Measurements from ENCODE around the gene CLIP3. TPM values are rescaled to one million over a fixed set of nuclear protein-coding genes. Genes with fewer than 3 reads are reported as not detected.

Gene CLIP3
- total RNA-seq, 1 experiment from 2014 or later: 9.2 TPM

GRCh38 chr19:36026091-36026876 is 6.4 kb downstream of the CLIP3 start:
- no peak for TF ChIP-seq EZH2 (IDR thresholded peaks at IDR 0.05; ENCODE audit: borderline replicate concordance, low read depth, low read length, poor library complexity, severe bottlenecking)
- TF ChIP-seq CTCF (conservative IDR thresholded peaks at IDR 0.05; ENCODE audit: low read depth, low read length): no peak
- POLR2A ChIA-PET (ENCODE audit: low non-redundant PET): interaction anchor here (0.6 kb wide), 1 partner anchor 59 kb away, joined by 15 read pairs; no protein-coding TSS in a partner anchor
- DNase-seq (ENCODE audit: low spot score): no peak
- Histone ChIP-seq H3K4me3 (ENCODE audit: low read depth, low read length, poor library complexity, severe bottlenecking) (no peak overlapping the region), H3K4me1 (ENCODE audit: insufficient read depth, low read length, poor library complexity, severe bottlenecking) (no peaks in the 10 kb centered on the region), H3K9me3 (ENCODE audit: low read depth, low read length, poor library complexity, severe bottlenecking) (no peaks in the 10 kb centered on the region), H3K27me3 (replicated peaks; ENCODE audit: insufficient read depth, low read depth, low read length, poor library complexity) (no peaks in the 10 kb centered on the region), H3K27ac (ENCODE audit: low read depth, low read length, poor library complexity, severe bottlenecking) (no peak overlapping the region), H3K36me3 (ENCODE audit: insufficient read depth, low read length, poor library complexity, severe bottlenecking) (peaks cover 6% of the 10 kb centered on the region)
- no TSS peak for BruUV-seq (replicated peaks)
- intact Hi-C loops (cut with micrococcal nuclease; ENCODE audit: unreplicated experiment): no loop called here
- CTCF ChIA-PET: no interaction called here

- BruUV-seq (replicated peaks): no TSS peak
- H3K27me3 ChIP-seq (replicated peaks; ENCODE audit: insufficient read depth, low read depth, low read length, poor library complexity): no peaks in the 10 kb centered on the region
- no peak overlapping the region for H3K4me3 ChIP-seq (ENCODE audit: low read depth, low read length, poor library complexity, severe bottlenecking)
- no peaks in the 10 kb centered on the region for H3K4me1 ChIP-seq (ENCODE audit: insufficient read depth, low read length, poor library complexity, severe bottlenecking)
- POLR2A ChIA-PET (ENCODE audit: low non-redundant PET): no interaction called here
- no peak overlapping the region for H3K27ac ChIP-seq (ENCODE audit: low read depth, low read length, poor library complexity, severe bottlenecking)
- intact Hi-C loops (cut with micrococcal nuclease; ENCODE audit: unreplicated experiment): no loop called here
- no peak for DNase-seq (ENCODE audit: low spot score)
- TF ChIP-seq CTCF (conservative IDR thresholded peaks at IDR 0.05; ENCODE audit: low read depth, low read length): no peak
- no peak for TF ChIP-seq EZH2 (IDR thresholded peaks at IDR 0.05; ENCODE audit: borderline replicate concordance, low read depth, low read length, poor library complexity, severe bottlenecking)
- no peaks in the 10 kb centered on the region for H3K9me3 ChIP-seq (ENCODE audit: low read depth, low read length, poor library complexity, severe bottlenecking)
- CTCF ChIA-PET: no interaction called here
- peaks cover 6% of the 10 kb centered on the region for H3K36me3 ChIP-seq (ENCODE audit: insufficient read depth, low read length, poor library complexity, severe bottlenecking)
Measured at GRCh38 chr19:36025541-36025940, 7.1 kb downstream of the CLIP3 start.

- BruUV-seq (replicated peaks): no TSS peak
- no peak for TF ChIP-seq CTCF (conservative IDR thresholded peaks at IDR 0.05; ENCODE audit: low read depth, low read length)
- TF ChIP-seq EZH2 (IDR thresholded peaks at IDR 0.05; ENCODE audit: borderline replicate concordance, low read depth, low read length, poor library complexity, severe bottlenecking): no peak
- POLR2A ChIA-PET (ENCODE audit: low non-redundant PET): no interaction called here
- no peaks in the 10 kb centered on the region for H3K9me3 ChIP-seq (ENCODE audit: low read depth, low read length, poor library complexity, severe bottlenecking)
- H3K27me3 ChIP-seq (replicated peaks; ENCODE audit: insufficient read depth, low read depth, low read length, poor library complexity): no peaks in the 10 kb centered on the region
- CTCF ChIA-PET: no interaction called here
- H3K36me3 ChIP-seq (ENCODE audit: insufficient read depth, low read length, poor library complexity, severe bottlenecking): peaks cover 6% of the 10 kb centered on the region
- no peak for DNase-seq (ENCODE audit: low spot score)
- H3K27ac ChIP-seq (ENCODE audit: low read depth, low read length, poor library complexity, severe bottlenecking): no peak overlapping the region
- intact Hi-C loops (cut with micrococcal nuclease; ENCODE audit: unreplicated experiment): no loop called here
- H3K4me3 ChIP-seq (ENCODE audit: low read depth, low read length, poor library complexity, severe bottlenecking): no peak overlapping the region
- no peaks in the 10 kb centered on the region for H3K4me1 ChIP-seq (ENCODE audit: insufficient read depth, low read length, poor library complexity, severe bottlenecking)
Measured at GRCh38 chr19:36023432-36023831, 9.2 kb downstream of the CLIP3 start.

Data from A673 (cell line).